DOHH2 (cell line): ENCODE data around the gene NALF2.

Experiments used
- H3F3A ChIP-seq: fragments of 200-600 bp; sonication (generic), shearing (Covaris generic); 2 replicates; pipeline ENCODE4 v1.6.0; 2016; ENCODE audit warnings: antibody characterized with exemption, mild to moderate bottlenecking; ENCODE audit not compliant: control insufficient read depth, insufficient read depth
- H3K27ac ChIP-seq: fragments of 200-600 bp; sonication (generic); 2 replicates; pipeline ENCODE4 v1.5.1; 2014; ENCODE audit warnings: low read depth, mild to moderate bottlenecking, low read length, moderate library complexity
- H3K27me3 ChIP-seq: fragments of 200-600 bp; sonication (generic); 2 replicates; pipeline ENCODE4 v1.6.1; 2014; ENCODE audit warnings: mild to moderate bottlenecking, low read length, mixed read lengths; ENCODE audit not compliant: control insufficient read depth
- H3K36me3 ChIP-seq: fragments of 200-600 bp; sonication (generic); 2 replicates; pipeline ENCODE4 v1.6.1; 2014; ENCODE audit warnings: mild to moderate bottlenecking, low read length, moderate library complexity, mixed read lengths; ENCODE audit not compliant: control insufficient read depth
- H3K4me1 ChIP-seq: fragments of 200-600 bp; sonication (generic); 2 replicates; pipeline ENCODE4 v1.6.1; 2014; ENCODE audit warnings: mild to moderate bottlenecking, low read length, mixed read lengths; ENCODE audit not compliant: control insufficient read depth
- H3K4me2 ChIP-seq: fragments of 200-600 bp; sonication (generic); 2 replicates; pipeline ENCODE4 v1.6.0; 2014; ENCODE audit warnings: mild to moderate bottlenecking, low read length, moderate library complexity
- H3K4me3 ChIP-seq: fragments of 200-600 bp; sonication (generic); 2 replicates; pipeline ENCODE4 v1.5.1; 2014; ENCODE audit warnings: mild to moderate bottlenecking, low read length, mixed read lengths
- H3K79me2 ChIP-seq: fragments of 200-600 bp; sonication (generic); 2 replicates; pipeline ENCODE4 v1.6.1; 2014; ENCODE audit warnings: mild to moderate bottlenecking, low read length, mixed read lengths; ENCODE audit not compliant: control insufficient read depth
- H3K9me2 ChIP-seq: fragments of 200-600 bp; sonication (generic); replicated peaks from 2 replicates; pipeline ENCODE4 v1.6.1; 2014; ENCODE audit warnings: mild to moderate bottlenecking, low read length, mixed read lengths; ENCODE audit not compliant: control insufficient read depth
- H3K9me3 ChIP-seq: fragments of 200-600 bp; sonication (generic); 2 replicates; pipeline ENCODE4 v1.6.1; 2014; ENCODE audit warnings: antibody characterized with exemption, low read length, mixed read lengths; ENCODE audit not compliant: control insufficient read depth, insufficient read depth
- H4K20me1 ChIP-seq: fragments of 200-600 bp; sonication (generic); 2 replicates; pipeline ENCODE4 v1.6.0; 2014; ENCODE audit warnings: low read depth, mild to moderate bottlenecking, antibody characterized with exemption, low read length, moderate library complexity; ENCODE audit not compliant: control insufficient read depth, insufficient read depth
- CTCF ChIP-seq: fragments of 200-600 bp; sonication (generic); IDR thresholded peaks from one replicate; pipeline ENCODE4 v1.5.1; 2014; ENCODE audit warnings: antibody characterized with exemption, mild to moderate bottlenecking, low read depth, low read length; ENCODE audit not compliant: poor library complexity, severe bottlenecking
- EZH2phosphoT487 ChIP-seq: fragments of 200-600 bp; sonication (generic); IDR thresholded peaks from 2 replicates; pipeline ENCODE4 v1.6.1; 2017; ENCODE audit warnings: borderline replicate concordance, mild to moderate bottlenecking, antibody characterized with exemption, low read length, moderate library complexity, mixed read lengths

Gene NALF2

GRCh38 chrX:69546978-69547377 is 42.9 kb downstream of the NALF2 start:
- H3K27me3 ChIP-seq = no peaks in the 10 kb centered on the region
- H3K27ac ChIP-seq = no peak overlapping the region
- no peaks in the 10 kb centered on the region for H4K20me1 ChIP-seq
- H3K9me2 ChIP-seq = no peaks in the 10 kb centered on the region
- no peaks in the 10 kb centered on the region for H3K36me3 ChIP-seq
- H3K4me2 ChIP-seq = no peak overlapping the region
- H3K4me3 ChIP-seq = no peak overlapping the region
- no peaks in the 10 kb centered on the region for H3K79me2 ChIP-seq
- no peaks in the 10 kb centered on the region for H3F3A ChIP-seq
- H3K4me1 ChIP-seq = no peaks in the 10 kb centered on the region
- no peak for TF ChIP-seq EZH2phosphoT487
- no peak for TF ChIP-seq CTCF
- H3K9me3 ChIP-seq = peaks cover 2% of the 10 kb centered on the region; the same call in 1 of the 2 replicates

- H3K4me2 ChIP-seq = no peak overlapping the region
- no peaks in the 10 kb centered on the region for H3K9me2 ChIP-seq
- no peaks in the 10 kb centered on the region for H4K20me1 ChIP-seq
- no peaks in the 10 kb centered on the region for H3K79me2 ChIP-seq
- H3K27me3 ChIP-seq = no peaks in the 10 kb centered on the region
- no peaks in the 10 kb centered on the region for H3F3A ChIP-seq
- H3K9me3 ChIP-seq = peaks cover 2% of the 10 kb centered on the region; the same call in 1 of the 2 replicates
- no peaks in the 10 kb centered on the region for H3K4me1 ChIP-seq
- TF ChIP-seq CTCF (no peak), EZH2phosphoT487 (no peak)
- no peaks in the 10 kb centered on the region for H3K36me3 ChIP-seq
- no peak overlapping the region for H3K4me3 ChIP-seq
- no peak overlapping the region for H3K27ac ChIP-seq
These were observed 47.4 kb downstream of the NALF2 start for GRCh38 chrX:69551421-69552009.

GRCh38 chrX:69552512-69552911 is 48.4 kb downstream of the NALF2 start:
- TF ChIP-seq EZH2phosphoT487 (no peak), CTCF (no peak)
- H3K4me1 ChIP-seq = no peaks in the 10 kb centered on the region
- H3K9me2 ChIP-seq = no peaks in the 10 kb centered on the region
- H3K27me3 ChIP-seq = no peaks in the 10 kb centered on the region
- no peak overlapping the region for H3K4me3 ChIP-seq
- no peak overlapping the region for H3K4me2 ChIP-seq
- H3K27ac ChIP-seq = no peak overlapping the region
- no peaks in the 10 kb centered on the region for H3K9me3 ChIP-seq
- no peaks in the 10 kb centered on the region for H4K20me1 ChIP-seq
- no peaks in the 10 kb centered on the region for H3K79me2 ChIP-seq
- H3K36me3 ChIP-seq = no peaks in the 10 kb centered on the region
- H3F3A ChIP-seq = no peaks in the 10 kb centered on the region
